ENCODE measurements around the gene TUBGCP3.

GRCh38 chr13:112561478-112561877, 26.5 kb downstream of the TUBGCP3 start:
- no peak for TF ChIP-seq CTCF (conservative IDR thresholded peaks at IDR 0.05)
- TF ChIP-seq EZH2 (IDR thresholded peaks at IDR 0.05; ENCODE audit: low read depth): no peak

All from PC-9 (cell line).